ENCODE measurements around the gene COMP.
A peak's percentile ranks its signal among the peaks of the same experiment; 100 is the strongest.

The COMP gene

DNA sequence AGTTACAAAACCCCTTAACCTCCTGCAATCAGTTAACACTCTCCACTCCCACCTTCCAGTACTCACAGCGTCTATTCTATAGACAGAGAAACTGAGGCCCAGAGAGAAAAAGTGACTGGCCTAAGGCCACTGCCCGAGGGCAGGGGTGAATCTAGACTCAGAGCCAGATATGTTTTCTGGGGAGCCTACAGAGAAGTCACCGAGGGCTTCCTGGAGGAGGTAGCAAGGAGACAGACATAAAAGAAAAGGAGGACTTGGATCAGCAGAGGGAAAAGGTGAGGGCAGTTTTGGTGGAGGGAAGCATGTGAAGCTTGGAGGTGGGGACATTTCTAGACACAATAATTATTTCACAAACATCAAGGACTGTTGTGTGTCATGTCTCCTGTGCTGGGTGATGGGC, 1.6 kb upstream of the COMP start:
- H3K9me3 ChIP-seq (ENCODE audit: control extremely low read depth in 1 of 5, control insufficient read depth in 4 of 5, insufficient read depth in 2 of 5, low read depth in 1 of 5, low read length in 4 of 5) = no peaks in the 10 kb centered on the region
- 100% methylated on average over 3 of the region's 3 CpGs for WGBS (ENCODE audit: insufficient coverage)
- CTCF ChIA-PET = no interaction called here
- DNase-seq = no peak
- H3K4me1 ChIP-seq (ENCODE audit: control extremely low read depth in 1 of 4, control insufficient read depth in 4 of 4, insufficient read depth in 4 of 4, low read length in 3 of 4) = peaks cover 0 to 37% (median 22%) of the 10 kb centered on the region in 4 experiments
- peaks cover 0 to 96% (median 46%) of the 10 kb centered on the region in 5 experiments for H3K27me3 ChIP-seq (replicated peaks in 2 of 5; ENCODE audit: control insufficient read depth in 4 of 5, insufficient read depth in 5 of 5, low read length in 4 of 5)
- H3K4me3 ChIP-seq (ENCODE audit: control insufficient read depth in 1 of 7, extremely low read depth in 1 of 7, insufficient read depth in 4 of 7, low read depth in 2 of 7, low read length in 6 of 7) = no peak overlapping the region
- no peak overlapping the region for H3K27ac ChIP-seq (ENCODE audit: insufficient read depth in 1 of 2, low read depth in 1 of 2, low read length in 2 of 2, poor library complexity in 1 of 2, severe bottlenecking in 2 of 2)
- POLR2A ChIA-PET = no interaction called here
- H3K36me3 ChIP-seq (ENCODE audit: control insufficient read depth in 4 of 4, insufficient read depth in 4 of 4, low read length in 3 of 4) = no peaks in the 10 kb centered on the region

DNA sequence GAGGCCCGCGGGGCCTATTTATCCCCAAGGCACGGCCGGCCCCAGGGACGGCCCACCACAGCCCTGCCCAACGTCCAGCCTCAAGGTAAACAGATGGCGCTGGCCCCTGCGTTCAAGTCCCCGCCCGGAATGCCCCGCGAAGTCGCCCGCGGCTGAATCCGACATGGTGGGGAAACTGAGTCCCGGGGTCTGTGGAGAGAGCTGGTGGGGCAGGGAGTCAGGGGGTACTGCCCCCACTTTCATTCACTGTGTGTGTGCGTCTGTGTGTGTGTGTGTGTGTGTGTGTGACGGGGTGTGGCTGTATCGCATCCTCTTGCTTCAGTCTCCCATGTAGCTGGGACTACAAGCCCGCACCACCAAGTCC, 192 bp upstream of the COMP start:
- 0% methylated on average over 4 of the region's 21 CpGs for WGBS (ENCODE audit: insufficient coverage)
- Histone ChIP-seq H3K4me3 (ENCODE audit: control insufficient read depth in 1 of 7, extremely low read depth in 1 of 7, insufficient read depth in 4 of 7, low read depth in 2 of 7, low read length in 6 of 7) (peak overlapping the region in 1 of 7 experiments; percentile 4), H3K36me3 (ENCODE audit: control insufficient read depth in 4 of 4, insufficient read depth in 4 of 4, low read length in 3 of 4) (no peaks in the 10 kb centered on the region), H3K4me1 (ENCODE audit: control extremely low read depth in 1 of 4, control insufficient read depth in 4 of 4, insufficient read depth in 4 of 4, low read length in 3 of 4) (peaks cover 0 to 41% (median 26%) of the 10 kb centered on the region in 4 experiments), H3K27ac (ENCODE audit: insufficient read depth in 1 of 2, low read depth in 1 of 2, low read length in 2 of 2, poor library complexity in 1 of 2, severe bottlenecking in 2 of 2) (no peak overlapping the region), H3K27me3 (replicated peaks in 2 of 5; ENCODE audit: control insufficient read depth in 4 of 5, insufficient read depth in 5 of 5, low read length in 4 of 5) (peaks cover 0 to 97% (median 50%) of the 10 kb centered on the region in 5 experiments), H3K9me3 (ENCODE audit: control extremely low read depth in 1 of 5, control insufficient read depth in 4 of 5, insufficient read depth in 2 of 5, low read depth in 1 of 5, low read length in 4 of 5) (peaks cover 0 to under 1% (median 0%) of the 10 kb centered on the region in 5 experiments)
- CTCF ChIA-PET = no interaction called here
- POLR2A ChIA-PET = interaction anchor here (0.7 kb wide), 1 partner anchor 211 kb away, joined by 3 read pairs; no protein-coding TSS in a partner anchor
- DNase-seq = no peak

DNA sequence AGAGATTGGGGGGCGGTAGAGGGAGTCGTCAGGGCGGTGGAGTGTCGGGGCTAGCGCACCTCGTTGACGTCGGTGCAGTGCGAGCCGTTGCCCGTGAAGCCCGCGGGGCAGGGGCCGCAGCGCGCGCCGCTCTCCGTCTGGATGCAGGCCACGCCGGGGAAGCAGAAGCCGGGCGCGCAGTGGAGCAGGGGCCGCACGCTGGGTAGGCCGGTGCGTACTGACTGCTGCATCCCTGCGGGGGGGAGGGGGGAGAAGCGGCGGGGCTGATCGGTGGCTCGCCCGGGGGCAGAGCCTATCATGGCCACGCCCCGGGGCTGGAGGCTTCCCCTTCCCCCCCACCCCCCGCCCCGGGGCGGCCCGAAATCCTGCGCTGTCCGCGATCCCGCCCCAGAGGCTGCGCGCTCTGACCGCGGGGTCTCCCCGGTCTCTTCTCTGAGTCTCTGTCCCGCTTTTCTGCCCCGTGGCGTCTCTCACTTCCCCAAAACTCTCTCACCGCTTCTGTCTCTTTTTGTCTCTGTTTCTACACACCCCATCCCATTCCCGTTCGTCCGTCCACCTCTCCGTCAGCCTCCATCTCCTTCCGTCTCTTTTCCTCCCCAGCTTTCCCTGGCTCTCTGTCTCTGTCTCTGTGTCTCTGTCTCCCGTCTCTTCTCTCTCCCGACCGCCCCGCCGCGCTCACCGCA, 1.1 kb downstream of the COMP start:
- WGBS (ENCODE audit: insufficient coverage) = under 1% methylated on average over 44 of the region's 65 CpGs
- CTCF ChIA-PET = no interaction called here
- POLR2A ChIA-PET = interaction anchor here (1.3 kb wide), 1 partner anchor 42 kb away, joined by 4 read pairs; the partner anchor contains the start of gene UPF1
- Histone ChIP-seq H3K27ac (ENCODE audit: insufficient read depth in 1 of 2, low read depth in 1 of 2, low read length in 2 of 2, poor library complexity in 1 of 2, severe bottlenecking in 2 of 2) (no peak overlapping the region), H3K9me3 (ENCODE audit: control extremely low read depth in 1 of 5, control insufficient read depth in 4 of 5, insufficient read depth in 2 of 5, low read depth in 1 of 5, low read length in 4 of 5) (peaks cover 0 to 2% (median 0%) of the 10 kb centered on the region in 5 experiments), H3K36me3 (ENCODE audit: control insufficient read depth in 4 of 4, insufficient read depth in 4 of 4, low read length in 3 of 4) (no peaks in the 10 kb centered on the region), H3K4me1 (ENCODE audit: control extremely low read depth in 1 of 4, control insufficient read depth in 4 of 4, insufficient read depth in 4 of 4, low read length in 3 of 4) (peaks cover 0 to 43% (median 30%) of the 10 kb centered on the region in 4 experiments), H3K27me3 (replicated peaks in 2 of 5; ENCODE audit: control insufficient read depth in 4 of 5, insufficient read depth in 5 of 5, low read length in 4 of 5) (peaks cover 0 to 96% (median 43%) of the 10 kb centered on the region in 5 experiments), H3K4me3 (ENCODE audit: control insufficient read depth in 1 of 7, extremely low read depth in 1 of 7, insufficient read depth in 4 of 7, low read depth in 2 of 7, low read length in 6 of 7) (peak overlapping the region in 3 of 7 experiments; percentile 42 to 58 (median 46))
- DNase-seq = peak; percentile 33 to 69 (median 61)

DNA sequence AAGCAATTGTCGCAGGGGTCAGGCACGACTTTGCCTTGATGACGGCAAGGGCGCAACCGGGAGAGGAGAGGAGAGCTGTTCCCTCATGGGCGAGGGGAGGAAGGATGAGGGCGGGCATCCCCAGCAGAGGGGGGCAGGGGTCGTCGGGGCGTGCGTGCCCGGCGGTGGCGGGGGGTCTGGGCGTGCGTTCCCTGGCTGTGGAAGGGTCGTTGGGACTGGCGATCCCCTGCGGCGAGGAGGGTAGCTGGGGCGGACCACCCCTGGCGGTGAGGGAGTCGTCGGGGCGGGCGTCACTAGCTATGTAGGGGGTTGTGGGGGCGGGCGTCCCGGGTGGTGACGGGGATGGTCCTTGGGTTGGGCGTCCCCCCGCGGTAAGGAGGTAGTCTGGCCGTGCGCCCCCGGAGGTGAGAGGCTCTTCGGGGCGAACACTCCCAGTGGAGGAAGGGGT, 1.7 kb downstream of the COMP start:
- Histone ChIP-seq H3K4me1 (ENCODE audit: control extremely low read depth in 1 of 4, control insufficient read depth in 4 of 4, insufficient read depth in 4 of 4, low read length in 3 of 4) (peaks cover 0 to 43% (median 30%) of the 10 kb centered on the region in 4 experiments), H3K27ac (ENCODE audit: insufficient read depth in 1 of 2, low read depth in 1 of 2, low read length in 2 of 2, poor library complexity in 1 of 2, severe bottlenecking in 2 of 2) (no peak overlapping the region), H3K36me3 (ENCODE audit: control insufficient read depth in 4 of 4, insufficient read depth in 4 of 4, low read length in 3 of 4) (no peaks in the 10 kb centered on the region), H3K27me3 (replicated peaks in 2 of 5; ENCODE audit: control insufficient read depth in 4 of 5, insufficient read depth in 5 of 5, low read length in 4 of 5) (peaks cover 0 to 96% (median 40%) of the 10 kb centered on the region in 5 experiments), H3K4me3 (ENCODE audit: control insufficient read depth in 1 of 7, extremely low read depth in 1 of 7, insufficient read depth in 4 of 7, low read depth in 2 of 7, low read length in 6 of 7) (peak overlapping the region in 3 of 7 experiments; percentile 28 to 58 (median 46)), H3K9me3 (ENCODE audit: control extremely low read depth in 1 of 5, control insufficient read depth in 4 of 5, insufficient read depth in 2 of 5, low read depth in 1 of 5, low read length in 4 of 5) (peaks cover 0 to 2% (median 0%) of the 10 kb centered on the region in 5 experiments)
- ChIA-PET POLR2A (interaction anchor here (1.3 kb wide), 1 partner anchor 42 kb away, joined by 4 read pairs; the partner anchor contains the start of gene UPF1), CTCF (no interaction called here)
- WGBS (ENCODE audit: insufficient coverage) = 1% methylated on average over 26 of the region's 38 CpGs
- DNase-seq = no peak

DNA sequence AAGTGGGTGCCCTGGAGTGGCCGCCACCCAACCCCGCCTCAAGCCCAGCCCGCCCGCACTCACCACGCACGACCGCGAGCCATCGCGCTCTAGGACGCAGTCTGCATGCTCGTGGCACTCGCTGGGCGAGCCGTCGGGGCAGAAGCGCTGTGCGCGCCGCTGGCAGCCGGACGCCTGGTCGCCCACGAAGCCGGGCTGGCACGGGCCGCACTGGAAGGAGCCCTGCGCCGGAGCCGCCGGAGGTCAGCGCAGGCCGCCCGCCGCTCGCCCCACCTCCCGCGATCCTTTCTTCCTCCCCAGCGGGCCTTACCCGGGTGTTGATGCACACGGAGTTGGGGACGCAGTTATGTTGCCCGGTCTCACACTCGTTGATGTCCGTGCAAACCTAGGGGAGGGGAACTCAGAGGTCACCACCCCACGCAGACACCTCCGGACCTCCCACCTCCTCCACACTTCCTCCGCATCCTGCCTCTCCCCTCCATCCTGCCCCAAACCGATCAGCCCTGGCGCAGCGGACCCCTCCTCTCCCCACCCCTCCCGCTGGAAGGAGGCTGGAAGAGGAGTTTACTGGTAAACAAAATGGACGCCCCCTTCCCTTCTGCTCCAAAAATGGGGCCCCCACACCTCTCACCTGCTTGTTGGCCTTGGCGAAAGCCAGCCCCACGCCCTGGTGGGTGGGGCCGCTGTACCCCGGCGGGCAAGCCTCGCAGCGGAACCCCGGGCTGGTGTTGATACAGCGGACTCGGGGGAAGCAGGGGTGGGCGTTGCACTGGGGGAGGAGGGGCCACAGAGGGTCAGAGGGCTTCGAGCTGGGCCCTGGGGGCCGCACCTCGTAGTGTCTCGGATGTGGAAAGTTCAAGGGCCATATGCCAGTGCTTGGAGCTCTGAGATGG, 2.3 kb downstream of the COMP start:
- peaks cover 0 to 96% (median 38%) of the 10 kb centered on the region in 5 experiments for H3K27me3 ChIP-seq (replicated peaks in 2 of 5; ENCODE audit: control insufficient read depth in 4 of 5, insufficient read depth in 5 of 5, low read length in 4 of 5)
- 8% methylated on average over 42 of the region's 68 CpGs for WGBS (ENCODE audit: insufficient coverage)
- POLR2A ChIA-PET = interaction anchor here (1.3 kb wide), 1 partner anchor 43 kb away, joined by 4 read pairs; the partner anchor contains the start of gene UPF1
- peaks cover 0 to 2% (median 0%) of the 10 kb centered on the region in 5 experiments for H3K9me3 ChIP-seq (ENCODE audit: control extremely low read depth in 1 of 5, control insufficient read depth in 4 of 5, insufficient read depth in 2 of 5, low read depth in 1 of 5, low read length in 4 of 5)
- no peaks in the 10 kb centered on the region for H3K36me3 ChIP-seq (ENCODE audit: control insufficient read depth in 4 of 4, insufficient read depth in 4 of 4, low read length in 3 of 4)
- H3K4me3 ChIP-seq (ENCODE audit: control insufficient read depth in 1 of 7, extremely low read depth in 1 of 7, insufficient read depth in 4 of 7, low read depth in 2 of 7, low read length in 6 of 7) = peak overlapping the region in 3 of 7 experiments; percentile 14 to 28 (median 17)
- peaks cover 0 to 43% (median 30%) of the 10 kb centered on the region in 4 experiments for H3K4me1 ChIP-seq (ENCODE audit: control extremely low read depth in 1 of 4, control insufficient read depth in 4 of 4, insufficient read depth in 4 of 4, low read length in 3 of 4)
- H3K27ac ChIP-seq (ENCODE audit: insufficient read depth in 1 of 2, low read depth in 1 of 2, low read length in 2 of 2, poor library complexity in 1 of 2, severe bottlenecking in 2 of 2) = no peak overlapping the region
- CTCF ChIA-PET = interaction anchor here (1.2 kb wide), 1 partner anchor 58 kb away, joined by 3 read pairs; no protein-coding TSS in a partner anchor
- DNase-seq = no peak

DNA sequence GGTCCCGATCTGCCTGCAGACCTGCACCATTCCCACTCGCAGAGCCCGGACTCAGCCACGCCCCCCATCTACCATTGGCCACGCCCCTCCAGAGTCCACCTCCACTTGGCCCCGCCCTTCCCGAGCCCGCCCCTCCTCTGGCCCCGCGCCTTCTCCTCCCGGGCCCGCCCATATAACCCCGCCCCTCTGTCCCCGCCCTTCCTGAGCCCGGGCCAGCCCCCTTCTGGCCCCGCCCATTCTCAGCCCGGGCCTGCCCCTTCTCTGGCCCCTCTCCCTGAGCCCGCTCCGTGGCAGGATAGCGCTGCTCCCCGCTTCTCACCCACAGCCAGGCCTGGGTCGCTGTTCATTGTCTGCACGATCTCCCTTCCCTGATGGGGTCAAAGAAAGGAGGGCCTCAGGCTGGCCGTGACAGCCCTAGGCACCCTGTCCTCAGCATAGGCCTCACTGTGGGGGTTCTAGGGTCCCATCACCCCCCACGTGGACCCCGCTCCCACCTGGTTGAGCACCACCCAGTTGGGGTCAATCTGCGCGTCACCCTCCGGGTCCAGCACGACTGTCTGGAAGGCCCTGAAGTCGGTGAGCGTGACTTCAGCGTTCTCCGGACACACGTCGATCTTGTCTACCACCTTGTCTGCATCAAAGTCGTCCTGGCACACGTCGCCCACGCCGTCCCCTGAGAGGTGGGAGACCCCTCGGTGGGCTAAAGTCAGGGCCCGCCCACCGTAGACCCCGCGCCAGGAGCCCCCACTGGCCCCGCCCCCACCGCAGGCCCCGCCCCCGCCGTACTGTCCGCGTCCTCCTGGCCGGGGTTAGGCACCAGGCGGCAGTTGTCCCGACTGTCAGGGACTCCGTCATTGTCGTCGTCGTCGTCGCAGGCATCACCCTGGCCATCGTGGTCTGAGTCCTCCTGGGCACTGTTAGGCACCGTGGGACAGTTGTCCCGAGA, 5.7 kb downstream of the COMP start:
- Histone ChIP-seq H3K4me3 (ENCODE audit: control insufficient read depth in 1 of 7, extremely low read depth in 1 of 7, insufficient read depth in 4 of 7, low read depth in 2 of 7, low read length in 6 of 7) (peak overlapping the region in 2 of 7 experiments; percentile 11 to 45), H3K27ac (ENCODE audit: insufficient read depth in 1 of 2, low read depth in 1 of 2, low read length in 2 of 2, poor library complexity in 1 of 2, severe bottlenecking in 2 of 2) (no peak overlapping the region), H3K27me3 (replicated peaks in 2 of 5; ENCODE audit: control insufficient read depth in 4 of 5, insufficient read depth in 5 of 5, low read length in 4 of 5) (peaks cover 0 to 63% (median 24%) of the 10 kb centered on the region in 5 experiments), H3K9me3 (ENCODE audit: control extremely low read depth in 1 of 5, control insufficient read depth in 4 of 5, insufficient read depth in 2 of 5, low read depth in 1 of 5, low read length in 4 of 5) (peaks cover 0 to 2% (median 0%) of the 10 kb centered on the region in 5 experiments), H3K36me3 (ENCODE audit: control insufficient read depth in 4 of 4, insufficient read depth in 4 of 4, low read length in 3 of 4) (no peaks in the 10 kb centered on the region), H3K4me1 (ENCODE audit: control extremely low read depth in 1 of 4, control insufficient read depth in 4 of 4, insufficient read depth in 4 of 4, low read length in 3 of 4) (peaks cover 0 to 35% (median 27%) of the 10 kb centered on the region in 4 experiments)
- 6% methylated on average over 41 of the region's 65 CpGs for WGBS (ENCODE audit: insufficient coverage)
- CTCF ChIA-PET = no interaction called here
- POLR2A ChIA-PET = no interaction called here
- DNase-seq = peak; percentile 71 to 79 (median 74)

All from common myeloid progenitor, CD34-positive (primary cell).